Smooth muscle cell (in vitro differentiated cells): ENCODE data around the gene ZNF568. TPM values are rescaled to one million over a fixed set of nuclear protein-coding genes. Genes with fewer than 3 reads are reported as not detected.

Source experiments
- DNase-seq: peaks from one replicate; lab custom pipeline; 2025; ENCODE audit not compliant: unreplicated experiment; lab: John Stamatoyannopoulos, UW
- H2AFZ ChIP-seq: fragments of 200-600 bp; sonication (generic); 2 replicates; pipeline ENCODE4 v1.6.0; 2016; ENCODE audit warnings: antibody characterized with exemption, low read depth, mild to moderate bottlenecking
- H3F3A ChIP-seq: fragments of 200-600 bp; sonication (generic); 2 replicates; pipeline ENCODE4 v1.6.0; 2017; ENCODE audit warnings: antibody characterized with exemption, low read depth
- H3K27ac ChIP-seq: fragments of 200-600 bp; sonication (generic); 2 replicates; pipeline ENCODE4 v1.5.1; 2016; ENCODE audit warnings: low read depth, mild to moderate bottlenecking
- H3K27me3 ChIP-seq: fragments of 200-600 bp; sonication (generic); 2 replicates; pipeline ENCODE4 v1.6.1; 2016; ENCODE audit warnings: low read depth, mild to moderate bottlenecking
- H3K36me3 ChIP-seq: fragments of 200-600 bp; sonication (generic); 2 replicates; pipeline ENCODE4 v1.5.1; 2016; ENCODE audit warnings: low read depth
- H3K4me1 ChIP-seq: fragments of 200-600 bp; sonication (generic); 2 replicates; pipeline ENCODE4 v1.5.1; 2016; ENCODE audit warnings: low read depth
- H3K4me2 ChIP-seq: fragments of 200-600 bp; sonication (generic); 2 replicates; pipeline ENCODE4 v1.6.0; 2016; ENCODE audit warnings: mild to moderate bottlenecking
- H3K4me3 ChIP-seq: fragments of 200-600 bp; sonication (generic); 2 replicates; pipeline ENCODE4 v1.5.1; 2016; ENCODE audit warnings: mild to moderate bottlenecking
- H3K79me2 ChIP-seq: fragments of 200-600 bp; sonication (generic); 2 replicates; pipeline ENCODE4 v1.6.0; 2016; ENCODE audit warnings: low read depth, mild to moderate bottlenecking
- H3K9ac ChIP-seq: fragments of 200-600 bp; sonication (generic); 2 replicates; pipeline ENCODE4 v1.6.0; 2016; ENCODE audit warnings: low read depth
- H3K9me3 ChIP-seq: fragments of 200-600 bp; sonication (generic); replicated peaks from 2 replicates; pipeline ENCODE4 v1.5.1; 2016; ENCODE audit warnings: low read depth
- H4K20me1 ChIP-seq: fragments of 200-600 bp; sonication (generic); 2 replicates; pipeline ENCODE4 v1.6.0; 2016; ENCODE audit warnings: low read depth
- WGBS: methylation state at CpG from one replicate; pipeline ENCODE4 v1.1.7; 2016; ENCODE audit warnings: low lambda C conversion rate; 5-methylcytosine and 5-hydroxymethylcytosine counted together
- polyA plus RNA-seq: library from polyadenylated mRNA; unstranded; fragments of >200 nt; fragmentation: Nextera tagmentation; extraction: Ambion mirVana; gene quantifications from 2 replicates; pipeline ENCODE4 v1.2.1, GENCODE V29; 2016
- total RNA-seq: library from RNA; depleted of rRNA; stranded (reverse); fragments of >200 nt; gene quantifications from 2 replicates; pipeline ENCODE4 v1.2.3, GENCODE V29; 2014
- TF ChIP-seq, protein P1 (sequence below): fragments of 200-600 bp; sonication (generic); IDR thresholded peaks from 2 replicates; pipeline ENCODE4 v1.5.1; 2017; ENCODE audit warnings: borderline replicate concordance, mild to moderate bottlenecking, antibody characterized with exemption; ENCODE audit not compliant: insufficient read depth, poor library complexity, severe bottlenecking

Gene ZNF568
- 5.8 and 8.3 TPM in 2 replicates for total RNA-seq
- 3.0 and 4.3 TPM in 2 replicates for polyA plus RNA-seq

DNA sequence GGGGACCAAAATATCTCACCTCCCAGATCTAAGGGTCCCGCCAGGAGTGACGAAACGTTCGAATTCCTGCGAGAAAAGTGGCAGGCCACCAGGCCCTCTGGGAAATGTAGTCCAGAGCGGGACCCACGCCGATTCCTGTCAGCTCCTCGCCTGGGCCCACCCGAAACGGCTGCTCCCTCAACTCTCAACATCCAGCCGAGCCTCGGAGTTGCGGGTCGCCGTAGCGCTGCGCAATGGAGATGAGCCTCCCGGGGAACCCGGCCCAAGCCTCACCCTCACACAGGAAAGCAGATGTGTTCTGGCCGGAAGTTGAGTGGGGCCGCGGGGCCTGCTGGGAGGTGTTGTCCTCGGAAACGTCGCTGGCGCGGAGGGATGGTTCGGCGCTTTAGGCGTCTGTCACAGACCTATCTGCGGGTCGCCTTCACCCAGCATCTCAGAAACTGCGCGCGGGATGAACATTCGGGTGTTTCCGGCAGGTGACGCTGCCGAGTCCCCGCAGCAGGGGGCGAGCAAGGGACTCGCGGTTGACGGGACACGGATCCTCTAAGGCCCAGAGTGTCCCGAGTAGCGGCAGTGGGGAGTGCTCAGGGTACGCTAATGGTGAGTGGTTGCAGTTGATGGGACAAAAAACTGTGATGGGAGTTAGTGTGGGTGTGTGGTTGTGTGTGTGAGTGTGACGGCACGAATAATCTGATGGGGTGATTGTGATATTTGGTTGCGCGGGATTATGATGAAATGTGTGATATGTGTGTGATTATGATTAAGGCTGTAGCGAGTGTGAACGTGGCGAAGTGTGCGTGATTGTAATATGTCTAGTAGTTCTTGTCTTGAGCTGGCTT is at the start of gene ZNF568, which contains the start of gene ZNF829:
Gene ZNF568, plus strand, starts transcription at position 341 of the 839 bp plus-strand sequence. CDS start 6,439 bp downstream, outside the sequence.
Gene ZNF829, minus strand, starts transcription at position 300 of the 839 bp plus-strand sequence. CDS start 1,124 bp downstream, outside the sequence.
- Histone ChIP-seq H3K9me3 (peaks cover 10% of the 10 kb centered on the region), H3K4me3 (peak within 1 kb of the TSS; percentile 88), H4K20me1 (no peaks in the 10 kb centered on the region), H3K9ac (peak within 1 kb of the TSS; percentile 87), H3K4me1 (peaks cover 8% of the 10 kb centered on the region), H2AFZ (peak within 1 kb of the TSS; percentile 99), H3K4me2 (peak within 1 kb of the TSS; percentile 93), H3F3A (no peaks in the 10 kb centered on the region), H3K27me3 (no peaks in the 10 kb centered on the region), H3K27ac (peak within 1 kb of the TSS; percentile 68), H3K79me2 (peaks cover 10% of the 10 kb centered on the region), H3K36me3 (peaks cover 12% of the 10 kb centered on the region)
- 3% methylated on average over 57 of the region's 57 CpGs for WGBS
- peak; percentile 22 for DNase-seq
- TF ChIP-seq, protein P1, sequence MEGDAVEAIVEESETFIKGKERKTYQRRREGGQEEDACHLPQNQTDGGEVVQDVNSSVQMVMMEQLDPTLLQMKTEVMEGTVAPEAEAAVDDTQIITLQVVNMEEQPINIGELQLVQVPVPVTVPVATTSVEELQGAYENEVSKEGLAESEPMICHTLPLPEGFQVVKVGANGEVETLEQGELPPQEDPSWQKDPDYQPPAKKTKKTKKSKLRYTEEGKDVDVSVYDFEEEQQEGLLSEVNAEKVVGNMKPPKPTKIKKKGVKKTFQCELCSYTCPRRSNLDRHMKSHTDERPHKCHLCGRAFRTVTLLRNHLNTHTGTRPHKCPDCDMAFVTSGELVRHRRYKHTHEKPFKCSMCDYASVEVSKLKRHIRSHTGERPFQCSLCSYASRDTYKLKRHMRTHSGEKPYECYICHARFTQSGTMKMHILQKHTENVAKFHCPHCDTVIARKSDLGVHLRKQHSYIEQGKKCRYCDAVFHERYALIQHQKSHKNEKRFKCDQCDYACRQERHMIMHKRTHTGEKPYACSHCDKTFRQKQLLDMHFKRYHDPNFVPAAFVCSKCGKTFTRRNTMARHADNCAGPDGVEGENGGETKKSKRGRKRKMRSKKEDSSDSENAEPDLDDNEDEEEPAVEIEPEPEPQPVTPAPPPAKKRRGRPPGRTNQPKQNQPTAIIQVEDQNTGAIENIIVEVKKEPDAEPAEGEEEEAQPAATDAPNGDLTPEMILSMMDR = peak; percentile 69

DNA sequence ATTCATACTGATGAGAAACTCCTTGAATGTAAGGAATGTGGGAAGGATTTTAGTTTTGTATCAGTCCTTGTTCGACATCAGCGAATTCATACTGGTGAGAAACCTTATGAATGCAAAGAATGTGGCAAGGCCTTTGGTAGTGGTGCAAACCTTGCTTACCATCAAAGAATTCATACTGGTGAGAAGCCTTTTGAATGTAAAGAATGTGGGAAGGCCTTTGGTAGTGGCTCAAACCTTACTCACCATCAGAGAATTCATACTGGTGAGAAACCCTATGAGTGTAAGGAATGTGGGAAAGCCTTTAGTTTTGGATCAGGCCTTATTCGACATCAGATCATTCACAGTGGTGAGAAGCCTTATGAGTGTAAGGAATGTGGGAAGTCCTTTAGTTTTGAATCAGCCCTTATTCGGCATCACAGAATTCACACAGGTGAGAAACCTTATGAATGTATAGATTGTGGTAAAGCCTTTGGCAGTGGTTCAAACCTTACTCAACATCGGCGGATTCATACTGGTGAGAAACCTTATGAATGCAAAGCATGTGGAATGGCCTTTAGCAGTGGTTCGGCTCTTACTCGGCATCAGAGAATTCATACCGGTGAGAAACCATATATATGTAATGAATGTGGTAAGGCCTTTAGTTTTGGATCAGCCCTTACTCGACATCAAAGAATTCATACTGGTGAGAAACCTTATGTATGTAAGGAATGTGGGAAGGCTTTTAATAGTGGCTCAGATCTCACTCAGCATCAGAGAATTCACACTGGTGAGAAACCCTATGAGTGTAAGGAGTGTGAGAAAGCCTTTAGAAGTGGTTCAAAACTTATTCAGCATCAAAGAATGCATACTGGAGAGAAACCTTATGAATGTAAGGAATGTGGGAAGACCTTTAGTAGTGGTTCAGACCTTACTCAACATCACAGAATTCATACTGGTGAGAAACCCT is 38.9 kb upstream of the ZNF568 start:
- Histone ChIP-seq H3K79me2 (peaks cover 3% of the 10 kb centered on the region), H2AFZ (no peak overlapping the region), H3K4me3 (no peak overlapping the region), H3K27ac (no peak overlapping the region), H3K4me1 (no peaks in the 10 kb centered on the region), H4K20me1 (no peaks in the 10 kb centered on the region), H3K4me2 (no peak overlapping the region), H3F3A (no peaks in the 10 kb centered on the region), H3K9me3 (peaks cover 88% of the 10 kb centered on the region), H3K27me3 (no peaks in the 10 kb centered on the region), H3K9ac (no peak overlapping the region), H3K36me3 (peaks cover 72% of the 10 kb centered on the region)
- WGBS = 97% methylated on average over 10 of the region's 10 CpGs
- TF ChIP-seq, protein P1 = no peak
- DNase-seq = no peak

DNA sequence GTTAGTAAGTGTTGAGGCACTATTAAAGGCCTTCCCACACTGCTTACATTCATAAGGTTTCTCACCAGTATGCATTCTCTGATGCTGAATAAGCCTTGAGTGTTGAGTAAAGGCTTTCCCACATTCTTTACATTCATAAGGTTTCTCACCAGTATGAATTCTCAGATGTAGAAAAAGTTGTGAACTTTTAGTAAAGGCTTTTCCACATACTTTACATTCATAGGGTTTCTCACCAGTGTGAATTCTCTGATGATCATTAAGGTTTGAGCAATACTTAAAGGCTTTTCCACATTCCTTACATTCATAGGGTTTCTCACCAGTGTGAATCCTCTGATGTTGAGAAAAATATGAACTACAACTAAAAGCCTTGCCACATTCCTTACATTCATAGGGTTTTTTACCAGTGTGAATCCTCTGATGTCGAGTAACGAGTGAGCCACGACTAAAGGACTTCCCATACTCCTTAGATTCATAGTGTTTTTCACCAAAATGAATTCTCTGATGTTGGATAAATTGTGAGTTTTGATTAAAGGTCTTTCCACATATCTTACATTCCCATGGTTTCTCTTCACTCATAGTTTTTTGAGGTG is 24.3 kb upstream of the ZNF568 start:
- H4K20me1 ChIP-seq = no peaks in the 10 kb centered on the region
- no peaks in the 10 kb centered on the region for H3K79me2 ChIP-seq
- peaks cover 80% of the 10 kb centered on the region for H3K36me3 ChIP-seq
- H3F3A ChIP-seq = no peaks in the 10 kb centered on the region
- DNase-seq = no peak
- no peaks in the 10 kb centered on the region for H3K27me3 ChIP-seq
- TF ChIP-seq, protein P1 = no peak
- H3K4me3 ChIP-seq = no peak overlapping the region
- H2AFZ ChIP-seq = no peak overlapping the region
- H3K4me2 ChIP-seq = no peak overlapping the region
- WGBS = 94% methylated on average over 3 of the region's 3 CpGs
- no peak overlapping the region for H3K9ac ChIP-seq
- H3K27ac ChIP-seq = no peak overlapping the region
- H3K4me1 ChIP-seq = no peaks in the 10 kb centered on the region
- peaks cover 96% of the 10 kb centered on the region for H3K9me3 ChIP-seq
